ENCODE results near the gene KANK4.

- TF ChIP-seq MXI1 (IDR thresholded peaks at IDR 0.05; ENCODE audit: borderline replicate concordance, low read depth, low read length): no peak
- no peak for TF ChIP-seq POLR2A (IDR thresholded peaks at IDR 0.05; ENCODE audit: low read depth, low read length)
- no peak for TF ChIP-seq CTCF (conservative IDR thresholded peaks at IDR 0.05; ENCODE audit: low read depth, low read length)
- TF ChIP-seq RAD21 (IDR thresholded peaks at IDR 0.05; ENCODE audit: low read length): no peak
- TF ChIP-seq SMC3 (IDR thresholded peaks at IDR 0.05; ENCODE audit: low read depth, low read length): no peak
- TF ChIP-seq CHD1 (IDR thresholded peaks at IDR 0.05; ENCODE audit: low read depth, low read length): no peak
- no peak for TF ChIP-seq ELK1 (IDR thresholded peaks at IDR 0.05; ENCODE audit: borderline replicate concordance, low read depth, low read length)
- TF ChIP-seq RFX5 (IDR thresholded peaks at IDR 0.05; ENCODE audit: low read depth, low read length): no peak
- no peak for TF ChIP-seq BHLHE40 (IDR thresholded peaks at IDR 0.05; ENCODE audit: low read depth, low read length)
- no peak for TF ChIP-seq RCOR1 (IDR thresholded peaks at IDR 0.05; ENCODE audit: insufficient replicate concordance, low read length)
- no peak for TF ChIP-seq MAFK (IDR thresholded peaks at IDR 0.05; ENCODE audit: low read depth, low read length)
- TF ChIP-seq USF2 (IDR thresholded peaks at IDR 0.05; ENCODE audit: low read depth, low read length): no peak
- TF ChIP-seq NFE2L2 (IDR thresholded peaks at IDR 0.05; ENCODE audit: low read depth, low read length): no peak
- no peak for TF ChIP-seq FOS (IDR thresholded peaks at IDR 0.05; ENCODE audit: low read depth, low read length)
Observed at GRCh38 chr1:62187548-62187947, 131.7 kb downstream of the KANK4 start.

Measured in IMR-90 (cell line).